Measurements from ENCODE around the gene FPR3.

Gene FPR3

DNA sequence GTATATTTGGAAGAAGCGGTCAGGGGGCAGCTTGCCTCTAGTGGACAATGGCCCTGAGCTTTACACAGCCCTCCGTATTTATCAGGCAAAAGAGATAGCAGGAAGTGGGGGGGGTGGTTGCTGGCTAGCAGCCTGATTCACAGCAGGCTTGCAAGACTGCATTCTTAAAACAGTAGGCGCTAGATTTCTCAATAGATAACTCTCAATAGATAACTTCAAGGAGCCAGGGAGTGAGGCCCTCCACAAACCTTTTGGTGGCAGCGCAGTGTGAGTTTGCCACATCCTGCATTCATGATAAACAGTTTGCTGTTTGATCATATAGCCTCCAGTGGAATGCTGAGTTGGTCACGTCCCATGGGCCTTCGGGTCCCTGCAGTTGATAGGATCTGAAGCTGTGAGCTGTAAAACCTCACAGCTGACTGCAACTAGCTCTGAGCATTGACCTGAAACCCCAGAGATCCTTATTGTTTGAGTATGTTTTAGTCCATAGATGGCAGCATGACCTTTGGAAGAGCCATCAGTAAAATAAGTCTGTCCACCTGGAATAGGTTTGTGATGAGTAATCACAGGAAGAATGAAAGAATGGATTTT is 12.2 kb downstream of the FPR3 start:
- DNase-seq (ENCODE audit: low read depth), result no peak

DNA sequence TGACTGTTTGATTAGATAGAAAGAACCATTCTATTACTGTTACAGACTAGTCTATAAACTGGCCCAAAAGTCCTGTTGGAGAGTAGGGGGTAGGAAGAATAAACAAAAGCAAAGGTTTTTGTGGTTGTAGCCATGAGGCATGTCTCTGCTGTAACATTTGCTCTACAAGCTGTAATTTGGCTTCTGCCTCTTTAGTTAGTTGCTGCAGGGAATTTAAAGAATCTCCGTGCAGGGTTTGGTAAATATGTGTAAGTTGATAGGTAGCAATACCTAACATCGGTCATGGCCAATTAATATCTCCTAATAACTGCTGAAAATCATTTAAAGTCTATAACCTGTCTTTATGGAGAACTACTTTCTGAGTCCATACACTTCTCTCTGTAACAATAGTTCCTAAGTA is 13.0 kb downstream of the FPR3 start:
- DNase-seq (ENCODE audit: low read depth), result no peak

DNA sequence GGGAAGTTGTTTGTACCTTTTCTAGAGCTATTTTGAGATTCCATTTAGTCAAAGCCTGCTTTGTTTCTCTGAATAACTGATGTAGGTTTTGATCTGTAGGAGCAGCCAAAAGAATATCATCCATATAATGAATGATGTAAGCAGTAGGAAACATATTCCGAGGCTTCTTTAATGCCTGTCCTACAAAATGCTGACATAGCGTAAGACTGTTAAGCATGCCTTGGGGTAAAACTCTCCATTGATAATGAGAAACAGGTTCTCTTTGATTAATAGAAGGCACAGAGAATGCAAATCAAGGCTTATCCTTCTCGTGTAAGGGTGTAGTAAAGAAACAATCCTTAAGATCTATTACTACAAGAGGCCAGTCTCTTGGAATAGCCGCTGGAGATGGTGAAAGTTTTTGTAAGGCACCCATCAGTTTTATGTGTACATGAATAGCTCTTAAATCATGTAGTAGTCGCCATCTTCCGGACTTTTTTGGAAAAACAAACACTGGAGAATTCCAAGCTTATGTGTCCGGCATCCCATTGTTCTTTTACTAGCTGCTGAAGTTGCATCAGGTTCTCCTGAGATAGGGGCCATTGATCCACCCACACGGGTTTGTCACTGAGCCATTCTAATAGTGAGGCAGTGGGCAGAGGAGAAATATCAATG is 13.5 kb downstream of the FPR3 start:
- DNase-seq (ENCODE audit: low read depth), result no peak

DNA sequence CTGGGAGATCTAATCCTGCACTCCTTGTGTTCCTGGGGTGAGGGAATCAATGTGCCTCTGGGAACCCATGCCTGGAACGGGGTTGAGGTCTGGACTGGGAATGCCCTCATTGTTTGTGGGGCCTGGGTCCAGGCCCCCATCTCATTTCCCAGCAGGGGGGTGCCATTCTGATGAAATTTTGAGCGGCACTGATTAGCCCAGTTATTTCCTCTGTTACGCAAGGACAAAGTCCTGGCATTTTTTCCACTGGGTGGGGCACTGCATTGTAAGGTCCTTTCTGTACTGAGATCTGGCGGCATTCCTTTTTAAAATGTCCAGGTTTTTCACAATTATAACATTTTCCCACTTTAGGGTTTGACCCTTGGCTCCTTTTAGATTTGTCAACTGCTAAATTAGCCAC is 14.8 kb downstream of the FPR3 start:
- DNase-seq (ENCODE audit: low read depth), result no peak

DNA sequence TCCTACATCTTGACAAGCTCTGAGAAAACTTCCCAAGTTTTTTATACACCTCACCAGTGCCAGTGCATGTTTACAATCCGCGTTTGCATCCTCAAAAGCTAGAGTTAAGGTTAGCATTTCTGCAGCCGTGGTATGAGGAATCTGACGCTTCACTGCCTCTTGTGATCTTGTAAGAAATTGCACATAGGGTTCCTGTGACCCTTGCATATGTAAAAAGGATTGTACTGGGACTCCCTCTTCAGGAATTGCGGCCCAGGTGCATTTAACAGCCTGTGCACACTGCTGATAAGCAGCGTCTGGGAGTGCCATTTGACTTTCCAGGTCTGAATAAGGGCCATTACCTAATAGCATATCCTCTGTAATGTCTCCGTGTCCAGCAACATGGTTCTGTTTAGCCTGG is 15.3 kb downstream of the FPR3 start:
- no peak for DNase-seq (ENCODE audit: low read depth)

DNA sequence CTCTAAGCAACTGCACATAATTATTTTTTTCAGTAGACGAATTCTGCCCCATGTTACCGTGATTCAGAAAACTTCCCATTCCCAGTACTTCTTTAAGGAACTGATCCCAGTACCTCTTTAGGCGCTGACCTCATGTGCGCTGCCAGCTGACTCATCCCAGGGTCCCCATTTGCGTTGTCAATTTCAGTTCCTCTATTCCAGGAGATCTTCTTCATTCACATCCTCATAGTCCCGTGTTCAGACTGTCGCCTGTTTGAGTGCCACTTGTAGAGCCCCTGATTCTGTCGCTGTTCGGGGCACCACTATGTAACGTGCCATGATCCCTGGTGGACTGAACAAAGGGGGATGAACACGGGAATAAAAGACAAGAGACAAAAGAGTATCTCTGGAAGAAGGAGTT is 16.4 kb downstream of the FPR3 start:
- DNase-seq (ENCODE audit: low read depth), result no peak

DNA sequence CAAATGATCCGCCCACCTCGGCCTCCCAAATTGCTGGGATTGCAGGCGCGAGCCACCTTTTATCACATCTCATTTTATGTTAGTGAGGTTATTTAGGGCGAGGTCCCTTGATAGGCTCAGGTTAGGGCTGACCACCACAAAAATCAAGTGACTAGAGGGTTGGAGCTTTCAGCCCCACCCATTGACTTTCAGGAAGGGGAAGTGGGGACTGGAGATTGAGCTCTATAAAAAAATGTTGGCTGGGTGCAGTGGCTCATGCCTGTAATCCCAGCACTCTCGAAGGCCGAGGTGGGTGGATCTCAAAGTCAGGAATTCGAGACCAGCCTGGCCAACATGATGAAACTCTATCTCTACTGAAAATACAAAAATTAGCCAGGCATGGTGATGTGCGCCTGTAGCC is 20.1 kb downstream of the FPR3 start:
- DNase-seq (ENCODE audit: low read depth), result no peak

DNA sequence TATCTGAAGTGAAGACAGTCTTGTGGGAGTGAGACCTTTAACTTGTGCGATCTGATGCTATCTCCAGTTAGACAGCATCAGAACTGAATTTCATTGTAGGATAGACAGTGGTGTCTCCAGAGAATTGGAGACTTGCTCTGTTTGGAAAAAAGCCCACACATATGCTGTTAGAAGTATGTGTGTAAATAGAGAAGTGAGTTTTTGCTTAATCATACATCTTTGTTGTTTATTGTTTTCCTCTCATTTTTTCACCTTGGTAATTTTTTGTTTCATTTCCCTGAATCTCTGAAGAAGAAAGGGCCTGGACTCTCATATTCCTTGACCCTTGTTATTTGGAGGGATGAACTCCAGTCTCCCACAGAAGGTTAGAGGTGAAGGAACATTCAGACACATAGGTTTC is 21.8 kb downstream of the FPR3 start:
- DNase-seq (ENCODE audit: low read depth), result no peak

DNA sequence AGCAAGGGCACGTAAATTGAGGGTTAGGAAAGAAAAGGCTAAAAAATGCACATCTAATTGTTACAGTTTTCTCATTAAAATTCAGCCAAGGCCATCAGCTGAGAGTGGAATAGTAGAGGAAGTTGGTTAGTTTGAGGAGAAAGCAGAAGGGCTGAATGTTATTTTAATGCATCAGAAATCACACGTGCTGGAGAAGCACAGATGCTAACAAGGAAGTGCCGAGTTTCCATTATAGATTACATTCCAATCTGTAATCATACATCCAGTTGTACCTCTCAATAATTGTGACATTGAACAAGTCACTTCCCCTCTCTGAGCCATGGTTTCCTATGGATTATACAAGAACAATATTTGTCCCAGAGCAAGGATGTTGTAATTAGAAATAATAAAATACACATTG is 25.1 kb downstream of the FPR3 start:
- no peak for DNase-seq (ENCODE audit: low read depth)

DNA sequence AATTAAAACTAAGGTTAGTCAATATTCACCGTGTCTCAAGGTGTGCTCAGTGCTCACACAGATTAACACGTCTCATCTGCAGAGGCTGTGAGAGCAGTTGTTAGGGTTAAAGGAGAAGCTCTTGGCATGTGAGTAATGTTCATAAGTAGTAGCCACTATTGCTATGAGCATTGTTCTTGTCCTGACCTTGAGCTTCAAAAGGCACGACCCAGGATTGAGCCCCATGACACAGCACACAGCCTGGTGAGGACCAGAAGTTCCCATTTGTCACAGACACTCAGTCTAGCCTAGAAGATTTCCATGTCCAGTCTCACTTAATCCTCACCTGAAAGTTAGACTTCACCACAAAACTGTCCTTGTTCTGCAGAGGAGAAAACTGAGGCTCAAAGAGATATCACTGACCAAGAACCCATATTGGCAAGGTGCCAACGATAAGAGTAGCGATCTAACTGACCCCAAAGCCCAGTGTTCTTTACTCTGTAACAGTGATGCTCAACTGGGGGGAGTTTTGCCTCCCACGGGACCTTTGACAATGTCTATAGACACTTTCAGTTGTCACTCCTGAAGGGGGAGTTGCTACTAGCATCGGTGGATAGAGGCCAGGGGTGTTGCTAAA is 26.0 kb downstream of the FPR3 start:
- DNase-seq (ENCODE audit: low read depth), result no peak

DNA sequence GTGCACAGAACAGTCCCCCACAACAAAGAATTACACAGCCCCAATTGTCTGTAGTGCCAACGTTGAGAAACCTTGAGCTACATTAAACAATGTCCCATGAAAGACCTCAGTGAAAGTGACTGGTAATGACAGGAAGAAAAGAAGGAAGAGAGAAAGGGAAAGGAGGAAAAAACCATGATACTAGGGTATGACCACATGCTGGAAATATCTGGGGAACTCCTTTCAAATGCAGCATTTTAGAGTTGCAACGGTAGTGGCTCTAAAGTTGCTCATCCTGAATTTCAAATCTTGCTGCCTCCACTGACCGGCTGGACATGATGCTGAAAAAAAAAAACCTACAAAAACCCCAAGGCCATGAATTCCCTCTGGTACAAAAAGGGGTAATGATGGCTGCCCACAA is 26.5 kb downstream of the FPR3 start:
- DNase-seq (ENCODE audit: low read depth), result no peak

DNA sequence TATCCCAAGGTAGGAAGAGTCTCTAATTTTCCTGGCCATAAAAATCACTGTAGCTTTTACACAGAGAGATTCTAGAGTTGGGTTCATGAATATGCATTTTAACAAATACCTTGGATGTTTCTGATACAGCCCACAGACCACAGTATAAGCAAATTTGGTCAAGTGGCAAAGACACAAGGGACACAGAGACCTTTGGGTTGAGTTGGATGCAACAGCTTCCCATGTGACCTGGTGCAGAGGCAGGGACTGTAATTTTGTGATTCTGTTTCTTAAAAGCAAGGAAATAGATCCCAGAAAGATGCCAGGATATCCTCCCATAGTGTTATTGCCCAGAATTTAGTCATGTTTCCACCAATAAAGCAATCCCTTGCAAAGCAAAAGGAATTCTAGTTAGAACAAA is 27.0 kb downstream of the FPR3 start:
- DNase-seq (ENCODE audit: low read depth), result no peak

DNA sequence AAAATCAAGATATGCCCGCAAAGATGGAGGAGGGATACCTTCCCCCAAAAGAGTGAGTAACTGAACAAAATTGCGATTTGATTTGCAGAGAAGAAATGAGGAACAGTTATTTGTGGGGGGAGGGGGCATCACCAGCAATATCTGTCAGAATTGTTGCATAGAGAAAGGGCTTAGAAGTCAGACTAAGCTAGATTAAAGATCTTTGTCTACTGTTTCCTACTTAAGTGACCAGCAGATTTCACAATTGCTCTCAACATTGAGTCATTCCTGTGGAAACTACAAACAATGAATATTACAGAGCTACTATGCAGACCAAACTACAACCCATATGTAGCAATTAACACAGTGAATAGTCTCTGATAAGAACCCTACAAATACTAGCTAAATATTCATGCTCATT is 27.4 kb downstream of the FPR3 start:
- DNase-seq (ENCODE audit: low read depth), result no peak

DNA sequence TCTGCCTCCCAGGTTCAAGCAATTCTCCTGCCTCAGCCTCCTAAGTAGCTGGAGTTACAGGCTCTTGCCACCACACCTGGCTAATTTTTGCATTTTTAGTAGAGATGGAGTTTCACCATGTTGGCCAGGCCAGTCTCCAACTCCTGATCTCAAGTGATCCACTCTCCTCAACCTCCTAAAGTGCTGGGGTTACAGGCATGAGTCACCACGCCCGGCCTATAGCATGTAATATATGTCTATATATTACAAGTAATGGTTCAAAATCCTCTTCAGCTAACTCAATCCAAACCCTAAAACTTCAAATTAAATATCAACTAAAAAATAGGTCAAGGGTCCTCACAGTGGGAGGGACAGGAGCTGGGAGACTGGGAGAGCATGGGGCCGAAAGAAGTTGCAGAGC is 28.0 kb downstream of the FPR3 start:
- DNase-seq (ENCODE audit: low read depth), result no peak

DNA sequence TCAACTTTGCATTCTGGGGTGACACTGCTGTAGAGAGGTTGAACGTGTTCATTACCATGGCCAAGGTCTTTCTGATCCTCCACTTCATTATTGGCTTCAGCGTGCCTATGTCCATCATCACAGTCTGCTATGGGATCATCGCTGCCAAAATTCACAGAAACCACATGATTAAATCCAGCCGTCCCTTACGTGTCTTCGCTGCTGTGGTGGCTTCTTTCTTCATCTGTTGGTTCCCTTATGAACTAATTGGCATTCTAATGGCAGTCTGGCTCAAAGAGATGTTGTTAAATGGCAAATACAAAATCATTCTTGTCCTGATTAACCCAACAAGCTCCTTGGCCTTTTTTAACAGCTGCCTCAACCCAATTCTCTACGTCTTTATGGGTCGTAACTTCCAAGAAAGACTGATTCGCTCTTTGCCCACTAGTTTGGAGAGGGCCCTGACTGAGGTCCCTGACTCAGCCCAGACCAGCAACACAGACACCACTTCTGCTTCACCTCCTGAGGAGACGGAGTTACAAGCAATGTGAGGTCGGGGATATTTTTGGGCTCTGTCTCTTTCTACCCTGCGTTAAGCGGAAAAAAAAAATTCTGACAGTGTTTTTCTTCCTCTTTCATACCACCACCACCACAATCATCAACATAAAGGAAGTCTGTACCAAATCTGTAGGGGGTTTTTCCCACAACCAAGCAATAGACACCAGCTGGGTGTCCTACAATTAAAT is 29.5 kb downstream of the FPR3 start:
- DNase-seq (ENCODE audit: low read depth), result no peak

DNA sequence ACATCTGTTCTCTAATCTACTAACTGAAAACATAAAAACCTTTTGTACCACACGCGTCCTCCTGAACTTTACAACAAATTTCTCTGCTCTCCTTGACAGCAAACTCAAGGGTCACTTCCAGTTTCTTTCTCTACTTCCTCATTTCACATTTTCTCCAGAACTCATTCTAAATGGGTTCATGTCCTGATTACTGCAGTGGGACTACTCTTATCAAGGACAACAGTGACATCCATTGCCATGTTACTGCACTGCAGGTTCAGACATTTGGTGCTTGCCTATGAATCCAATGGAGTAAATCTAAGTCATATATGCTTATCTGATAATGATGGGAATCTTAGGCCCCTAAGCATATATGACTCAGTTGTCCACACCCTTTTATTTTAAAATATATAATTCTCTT is 35.3 kb downstream of the FPR3 start:
- no peak for DNase-seq (ENCODE audit: low read depth)

DNA sequence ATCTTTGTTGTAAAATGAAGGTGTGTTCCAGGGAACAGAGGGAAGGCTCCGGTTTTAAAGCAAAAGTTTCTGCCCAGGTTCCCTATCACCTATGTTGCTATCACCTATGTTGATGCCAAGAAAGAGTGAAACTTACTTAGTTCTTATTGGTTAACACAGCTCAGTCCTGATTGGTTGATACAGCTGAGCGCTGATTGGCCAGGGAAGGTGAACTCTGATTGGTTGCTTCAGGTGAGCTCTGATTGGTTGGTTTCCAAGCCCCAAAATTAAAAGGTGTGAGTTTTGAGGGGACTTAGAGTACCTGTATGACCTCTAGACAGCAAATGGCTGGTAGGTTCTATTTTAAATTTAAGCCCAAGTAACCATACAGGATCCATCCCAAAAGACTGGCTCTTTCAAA is 42.2 kb downstream of the FPR3 start:
- no peak for DNase-seq (ENCODE audit: low read depth)

DNA sequence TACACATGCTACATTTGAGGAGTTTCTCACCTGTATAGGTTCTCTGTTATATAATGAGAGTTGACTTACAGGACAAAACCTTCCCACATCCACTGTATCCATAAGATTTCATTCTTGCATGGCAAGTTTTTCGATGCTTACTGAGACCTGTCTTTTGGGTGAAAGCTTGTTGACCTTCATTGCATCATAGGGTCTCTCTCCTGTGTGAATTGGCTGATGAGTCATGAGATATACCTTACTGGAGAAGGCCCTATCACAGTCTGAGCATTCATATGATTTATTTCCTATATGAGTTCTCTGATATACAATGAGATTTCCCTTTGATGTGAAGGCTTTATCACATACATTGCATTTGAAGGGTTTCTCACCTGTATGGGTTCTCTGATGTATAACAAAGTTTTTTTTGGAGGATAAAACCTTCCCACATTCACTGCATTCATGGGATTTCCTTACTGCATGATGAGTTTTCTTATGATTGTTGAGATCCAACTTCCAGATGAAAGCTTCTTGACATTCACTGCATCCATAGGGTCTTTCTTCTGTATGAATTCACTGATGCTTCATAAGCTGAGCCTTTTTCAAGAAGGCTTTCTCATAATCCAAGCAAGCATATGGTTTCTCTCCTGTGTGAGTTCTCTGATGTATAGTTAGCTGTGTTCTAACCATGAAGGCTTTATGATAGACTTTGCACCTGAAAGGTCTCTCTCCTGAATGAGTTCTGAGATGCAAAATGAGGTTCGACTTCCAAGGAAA is 67.1 kb downstream of the FPR3 start:
- DNase-seq (ENCODE audit: low read depth), result no peak

DNA sequence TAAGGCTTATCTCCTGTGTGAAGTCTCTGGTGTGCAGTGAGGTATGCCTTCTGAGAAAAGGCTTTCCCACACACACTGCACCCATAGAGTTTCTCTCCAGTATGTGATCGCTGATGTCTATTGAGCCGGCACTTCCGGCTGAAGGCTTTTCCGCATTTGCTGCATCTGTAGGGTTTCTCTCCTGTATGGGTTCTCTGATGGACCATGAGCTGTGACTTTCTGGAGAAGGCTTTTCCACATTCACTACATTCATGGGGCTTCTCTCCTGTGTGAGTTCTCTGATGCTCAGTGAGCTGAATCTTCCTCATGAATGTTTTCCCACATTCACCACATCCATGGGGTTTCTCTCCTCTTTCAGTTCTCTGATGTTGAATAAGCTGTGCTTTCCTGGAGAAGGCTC is 78.1 kb downstream of the FPR3 start:
- DNase-seq (ENCODE audit: low read depth), result no peak

All from stimulated activated CD4-positive, alpha-beta T cell treated with anti-CD3 and anti-CD28 coated beads, Interleukin-2, amount 100 ng/mL, for 4 hours (primary cell).